Sigmoid colon (tissue), 4 donors: ENCODE data around the gene JADE3.

Experiments
- EP300 ChIP-seq, 4 donors: sonication (generic); formaldehyde crosslinking; IDR thresholded peaks; one replicate each; pipeline ENCODE4 v1.6.1; 2017; ENCODE audit warnings: antibody characterized with exemption in 4 of 4
- POLR2A ChIP-seq, 2 donors: fragments of 450-650 bp; IDR thresholded peaks; one replicate each; pipeline ENCODE4 v1.6.1; 2016; ENCODE audit warnings: antibody characterized with exemption in 2 of 2, mild to moderate bottlenecking in 2 of 2, moderate library complexity in 2 of 2
- TF ChIP-seq, protein P1 (sequence below), 4 experiments: fragments of 450-650 bp in 3 of 4; fragments of 200-600 bp in 1 of 4; IDR thresholded peaks; one replicate each; pipeline ENCODE4 v1.5.1; 2016 to 2019; ENCODE audit warnings: antibody characterized with exemption in 4 of 4, mild to moderate bottlenecking in 3 of 4, moderate library complexity in 2 of 4

DNA sequence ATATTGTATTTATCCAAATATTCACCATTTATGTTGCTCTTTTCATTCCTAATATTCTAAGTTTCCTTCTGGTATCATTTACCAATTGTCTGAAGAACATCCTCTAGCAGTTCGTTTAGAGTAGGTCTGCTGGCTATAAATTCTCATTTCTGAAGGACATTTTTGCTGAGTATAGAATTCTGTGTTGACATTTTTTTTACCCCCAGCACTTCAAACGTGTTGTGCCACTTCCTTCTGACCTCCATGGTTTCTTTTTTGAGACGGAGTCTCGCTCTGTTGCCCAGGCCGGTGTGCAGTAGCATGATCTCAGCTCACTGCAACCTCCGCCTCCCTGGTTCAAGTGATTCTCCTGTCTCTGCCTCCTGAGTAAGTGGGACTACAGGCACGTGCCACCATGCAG is 26.4 kb downstream of the JADE3 start:
- TF ChIP-seq, protein P1, sequence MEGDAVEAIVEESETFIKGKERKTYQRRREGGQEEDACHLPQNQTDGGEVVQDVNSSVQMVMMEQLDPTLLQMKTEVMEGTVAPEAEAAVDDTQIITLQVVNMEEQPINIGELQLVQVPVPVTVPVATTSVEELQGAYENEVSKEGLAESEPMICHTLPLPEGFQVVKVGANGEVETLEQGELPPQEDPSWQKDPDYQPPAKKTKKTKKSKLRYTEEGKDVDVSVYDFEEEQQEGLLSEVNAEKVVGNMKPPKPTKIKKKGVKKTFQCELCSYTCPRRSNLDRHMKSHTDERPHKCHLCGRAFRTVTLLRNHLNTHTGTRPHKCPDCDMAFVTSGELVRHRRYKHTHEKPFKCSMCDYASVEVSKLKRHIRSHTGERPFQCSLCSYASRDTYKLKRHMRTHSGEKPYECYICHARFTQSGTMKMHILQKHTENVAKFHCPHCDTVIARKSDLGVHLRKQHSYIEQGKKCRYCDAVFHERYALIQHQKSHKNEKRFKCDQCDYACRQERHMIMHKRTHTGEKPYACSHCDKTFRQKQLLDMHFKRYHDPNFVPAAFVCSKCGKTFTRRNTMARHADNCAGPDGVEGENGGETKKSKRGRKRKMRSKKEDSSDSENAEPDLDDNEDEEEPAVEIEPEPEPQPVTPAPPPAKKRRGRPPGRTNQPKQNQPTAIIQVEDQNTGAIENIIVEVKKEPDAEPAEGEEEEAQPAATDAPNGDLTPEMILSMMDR (IDR thresholded peaks at IDR 0.05): no peak
- TF ChIP-seq EP300 (IDR thresholded peaks at IDR 0.05) (no peak), POLR2A (IDR thresholded peaks at IDR 0.05) (no peak)
